Body of pancreas (tissue), 4 donors: ENCODE data around the gene LRRC61. TPM values are rescaled to one million over a fixed set of nuclear protein-coding genes. Genes with fewer than 3 reads are reported as not detected.
"Not testable (repeated sequence)": the region's sequence is repeated elsewhere in the genome, so short reads cannot be mapped to it uniquely, and the experiment has no call there.

Experiments used
- ATAC-seq: fragments of 150-250 bp; one replicate; pipeline ENCODE4 v1.9.1; 2016
- DNase-seq, 4 donors: peaks; one replicate each; pipeline ENCODE4 v3.0.0-alpha.2; 2019
- H3K27ac ChIP-seq, 4 donors: fragments of 200-600 bp; sonication (generic); 1 replicate in 3 of 4; 2 replicates in 1 of 4; pipeline versions ENCODE4 v1.5.1 to v1.6.1; 2016 to 2019; ENCODE audit warnings: mild to moderate bottlenecking in 1 of 4, mixed read lengths in 1 of 4, moderate library complexity in 1 of 4
- H3K27me3 ChIP-seq, 2 donors: fragments of 200-600 bp; sonication (generic); one replicate each; pipeline ENCODE4 v1.6.0; 2016; ENCODE audit warnings: mild to moderate bottlenecking in 1 of 2
- H3K36me3 ChIP-seq, 2 donors: fragments of 200-600 bp; sonication (generic); replicated peaks in 1 of 2; 2 replicates each; pipeline ENCODE4 v1.5.1; 2016; ENCODE audit warnings: low read depth in 2 of 2; ENCODE audit not compliant: insufficient read depth in 1 of 2
- H3K4me1 ChIP-seq: fragments of 200-600 bp; sonication (generic); one replicate; pipeline ENCODE4 v1.6.0; 2016
- H3K4me3 ChIP-seq, 2 donors: fragments of 200-600 bp; sonication (generic); 1 replicate in 1 of 2; 2 replicates in 1 of 2; pipeline ENCODE4 v1.5.1; 2016 to 2019
- H3K9me3 ChIP-seq, 3 donors: fragments of 200-600 bp; sonication (generic); 1 replicate in 2 of 3; 2 replicates in 1 of 3; pipeline ENCODE4 v1.5.1; 2016
- CTCF ChIP-seq, 7 experiments: fragments of 450-650 bp in 4 of 7; fragments of 200-600 bp in 3 of 7; sonication (generic) in 3 of 7; IDR thresholded peaks; one replicate each; pipeline ENCODE4 v1.5.1; 2016 to 2019; ENCODE audit warnings: antibody characterized with exemption in 7 of 7
- POLR2A ChIP-seq, 3 donors: fragments of 450-650 bp; IDR thresholded peaks; one replicate each; pipeline ENCODE4 v1.6.1; 2016; ENCODE audit warnings: antibody characterized with exemption in 3 of 3, mild to moderate bottlenecking in 2 of 3
- WGBS, 2 donors: methylation state at CpG; one replicate each; pipeline ENCODE4 v1.1.5; 2017; 5-methylcytosine and 5-hydroxymethylcytosine counted together
- intact Hi-C: fragments of 100-400 bp; cut with DNase I; formaldehyde crosslinking; loops from one replicate; pipeline ENCODE4 v1.15.1; 2023
- total RNA-seq, 2 donors: library from RNA; depleted of rRNA; stranded (reverse); fragments of >200 nt; gene quantifications; one replicate each; pipeline ENCODE4 v1.1.0, GENCODE V29; 2016

Gene LRRC61
- total RNA-seq, result 10 to 100 TPM in 1 of 2 donors, 1 to 10 TPM in 1; 4.9 to 25.2 TPM

GRCh38 chr7:150322833-150323681, at the start of gene LRRC61, which contains the start of gene ACTR3C:
TSS of gene LRRC61 (plus strand) at chr7:150323355. CDS start at chr7:150336862, 13,507 bp downstream.
TSS of gene ACTR3C (minus strand) at chr7:150323545. CDS start at chr7:150295296, 28,249 bp downstream.
- 2 to 9% methylated on average over 18 to 78 of the region's 82 CpGs for WGBS, 2 donors
- TF ChIP-seq CTCF (IDR thresholded peaks at IDR 0.05) (peak; percentile 16 to 54 (median 37)), POLR2A (IDR thresholded peaks at IDR 0.05) (peak; percentile 47 to 77 (median 70))
- peak; percentile 78 to 82 (median 79) for DNase-seq

GRCh38 chr7:150276132-150276695, 46.9 kb upstream of the LRRC61 start:
- H3K36me3 ChIP-seq, H3K27me3 ChIP-seq, H3K9me3 ChIP-seq, H3K4me3 ChIP-seq, H3K27ac ChIP-seq, intact Hi-C loops, H3K4me1 ChIP-seq: not testable (repeated sequence)
- ATAC-seq (peak; percentile 75), DNase-seq (peak; percentile 24 to 34 (median 29))
- WGBS, 2 donors, result 48 to 49% methylated on average over 6 of the region's 6 CpGs
- TF ChIP-seq CTCF (IDR thresholded peaks at IDR 0.05), result peak in 6 of 7 experiments; percentile 53 to 82 (median 76)

More at GRCh38 chr7:150322833-150323681, at the start of gene LRRC61, which contains the start of gene ACTR3C:
- peak; percentile 77 for ATAC-seq
- Histone ChIP-seq H3K36me3 (no peaks in the 10 kb centered on the region), H3K9me3 (no peaks in the 10 kb centered on the region), H3K27ac (peak within 1 kb of the TSS; percentile 91 to 99 (median 98)), H3K27me3 (no peaks in the 10 kb centered on the region), H3K4me3 (peak within 1 kb of the TSS; percentile 14 to 52), H3K4me1 (peaks cover 56% of the 10 kb centered on the region)
- intact Hi-C loops, result no loop called here

- DNase-seq, ATAC-seq, intact Hi-C loops, H3K27ac ChIP-seq, H3K36me3 ChIP-seq, H3K9me3 ChIP-seq, H3K27me3 ChIP-seq, H3K4me3 ChIP-seq, H3K4me1 ChIP-seq: not testable (repeated sequence)
- 91 to 92% methylated on average over 2 to 11 of the region's 11 CpGs for WGBS, 2 donors
Observed at GRCh38 chr7:150278383-150278782, 44.8 kb upstream of the LRRC61 start.

- peak overlapping the region; percentile 50 to 75 (median 62) for H3K27ac ChIP-seq
- not testable (repeated sequence) for H3K36me3 ChIP-seq, DNase-seq, H3K9me3 ChIP-seq, H3K4me3 ChIP-seq, H3K27me3 ChIP-seq, H3K4me1 ChIP-seq
- peak; percentile 86 for ATAC-seq
- intact Hi-C loops, result loop anchor here (10.0 kb wide), 1 partner anchor 123 kb away; a partner anchor contains a TSS
- WGBS, 2 donors, result 45% methylated on average over 7 of the region's 25 CpGs; no CpG with 5 or more reads in 1 of the 2 donors
Observed at GRCh38 chr7:150281681-150282403, 41.3 kb upstream of the LRRC61 start.

GRCh38 chr7:150283111-150283510, 40.0 kb upstream of the LRRC61 start:
- WGBS, 2 donors, result 68 to 84% methylated on average over 2 of the region's 3 CpGs
- not testable (repeated sequence) for DNase-seq, H3K36me3 ChIP-seq, H3K27ac ChIP-seq, H3K27me3 ChIP-seq, H3K9me3 ChIP-seq, H3K4me1 ChIP-seq, ATAC-seq, H3K4me3 ChIP-seq
- intact Hi-C loops, result loop anchor here (10.0 kb wide), 1 partner anchor 122 kb away; a partner anchor contains a TSS

- DNase-seq, H3K27ac ChIP-seq, H3K36me3 ChIP-seq, H3K4me3 ChIP-seq, H3K9me3 ChIP-seq, H3K27me3 ChIP-seq, ATAC-seq, H3K4me1 ChIP-seq: not testable (repeated sequence)
- whole genome bisulfite sequencing, 2 donors, result 69 to 87% methylated on average over 5 to 6 of the region's 6 CpGs
- intact Hi-C loops, result loop anchor here (10.0 kb wide), 1 partner anchor 121 kb away; a partner anchor contains a TSS
Observed at GRCh38 chr7:150283608-150284007, 39.5 kb upstream of the LRRC61 start.
